ENCODE measurements around the gene DLG1. TPM values are rescaled to one million over a fixed set of nuclear protein-coding genes. Genes with fewer than 3 reads are reported as not detected.
"Not testable (repeated sequence)": the region's sequence is repeated elsewhere in the genome, so short reads cannot be mapped to it uniquely, and the experiment has no call there.

Gene DLG1
- total and polyA plus RNA-seq, 2 of the 4 experiments (the other 2 are of a cell fraction): 21.2 to 57.7 TPM

DNA sequence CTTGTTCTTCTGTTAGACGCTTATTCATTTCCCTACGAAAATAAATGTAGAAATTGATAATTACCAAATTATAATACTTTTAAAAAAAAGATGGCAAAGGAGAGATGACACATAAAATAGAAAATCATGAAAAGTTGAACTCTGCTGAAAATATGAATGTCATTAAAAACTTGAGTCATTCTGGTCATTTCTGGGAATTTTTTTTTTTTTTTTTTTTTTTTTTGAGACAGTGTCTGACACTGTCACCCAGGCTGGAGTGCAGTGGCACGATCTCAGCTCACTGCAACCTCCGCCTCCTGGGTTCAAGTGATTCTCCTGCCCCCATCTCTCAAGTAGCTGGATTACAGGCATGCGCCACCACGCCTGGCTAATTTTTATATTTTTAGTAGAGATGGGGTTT, 246.8 kb downstream of the DLG1 start:
- H3K4me1 ChIP-seq (ENCODE audit: control insufficient read depth, insufficient read depth, low read length); H3K9ac ChIP-seq (ENCODE audit: low read depth, low read length); H3K18ac ChIP-seq (ENCODE audit: low read depth, low read length); H3K9me3 ChIP-seq (ENCODE audit: control insufficient read depth, insufficient read depth, low read length); H4K20me1 ChIP-seq (ENCODE audit: insufficient read depth, low read length); H2AK5ac ChIP-seq (ENCODE audit: low read depth, low read length); BruUV-seq (replicated peaks); H2AFZ ChIP-seq (replicated peaks; ENCODE audit: low read length, poor library complexity); H4K91ac ChIP-seq (ENCODE audit: insufficient read depth, low read depth, low read length); intact Hi-C loops (cut with micrococcal nuclease); dilution Hi-C loops (cut with HindIII; ENCODE audit: low sequenced_read_pairs, unreplicated experiment); CTCF ChIA-PET; H4K5ac ChIP-seq (ENCODE audit: low read depth, low read length); H3K4ac ChIP-seq (ENCODE audit: low read depth, low read length); H3K23ac ChIP-seq (ENCODE audit: low read depth, low read length); H3K56ac ChIP-seq (ENCODE audit: extremely low read depth, insufficient read depth, low read length); H2BK120ac ChIP-seq (ENCODE audit: low read depth, low read length); H2BK20ac ChIP-seq (ENCODE audit: low read depth, low read length); H3K79me1 ChIP-seq (ENCODE audit: low read depth in 1 of 2, low read length in 2 of 2); H3K14ac ChIP-seq (replicated peaks; ENCODE audit: low read depth, low read length); H3K9me1 ChIP-seq (ENCODE audit: insufficient read depth, low read length); DNase-seq; ATAC-seq (ENCODE audit: low read depth); H3K27ac ChIP-seq (ENCODE audit: insufficient read depth, low read length); H2BK5ac ChIP-seq (ENCODE audit: low read depth, low read length, poor library complexity, severe bottlenecking); POLR2A ChIA-PET (ENCODE audit: unreplicated experiment); in situ Hi-C loops (cut with MboI; ENCODE audit: low sequenced_read_pairs); H3K4me2 ChIP-seq (ENCODE audit: low read depth, low read length); H4K8ac ChIP-seq (ENCODE audit: low read depth in 2 of 2, low read length in 2 of 2); H3K4me3 ChIP-seq (ENCODE audit: insufficient read depth, low read depth, low read length); H3K27me3 ChIP-seq (ENCODE audit: control insufficient read depth, insufficient read depth, low read length); H2AK9ac ChIP-seq (replicated peaks; ENCODE audit: low read depth, low read length, poor library complexity); H2BK15ac ChIP-seq (ENCODE audit: low read depth, low read length): not testable (repeated sequence)
- peaks cover 13% of the 10 kb centered on the region for H3K36me3 ChIP-seq (ENCODE audit: control insufficient read depth, insufficient read depth, low read length)
- WGBS, 2 experiments (ENCODE audit: extremely low coverage in 2 of 2, insufficient read length in 1 of 2): no CpG with 5 or more reads among the region's 6 CpGs

Measured in IMR-90 (cell line).